ENCODE data around the gene TMEM117.
"Not testable (repeated sequence)": the region's sequence is repeated elsewhere in the genome, so short reads cannot be mapped to it uniquely, and the experiment has no call there.

TMEM117 gene

GRCh38 chr12:44126806-44127205, 290.9 kb downstream of the TMEM117 start:
- DNase-seq, result no peak

- no peak for DNase-seq
Measured at GRCh38 chr12:44127966-44128710, 292.3 kb downstream of the TMEM117 start.

- no peak for DNase-seq
Measured at GRCh38 chr12:44143175-44143574, 307.3 kb downstream of the TMEM117 start.

GRCh38 chr12:44148936-44149335, 313.1 kb downstream of the TMEM117 start:
- no peak for DNase-seq

DNA sequence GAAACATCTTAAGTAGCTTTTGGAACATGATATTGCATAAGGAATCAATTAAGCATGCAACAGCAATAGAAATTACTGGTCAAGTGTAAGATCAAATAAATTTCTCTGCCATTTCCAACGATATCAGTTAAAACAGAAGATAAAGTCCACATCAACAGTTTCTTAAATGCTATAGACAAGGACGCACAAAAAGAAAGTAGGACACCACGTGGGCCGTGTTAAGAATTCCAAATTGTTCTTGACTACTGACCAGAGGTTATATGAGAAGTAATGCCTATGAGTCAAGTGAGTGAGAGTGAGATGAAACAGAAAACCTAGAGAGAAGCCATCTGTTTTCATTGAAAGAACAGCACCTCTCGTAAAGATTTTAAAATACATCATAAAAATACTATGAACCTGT, 318.2 kb downstream of the TMEM117 start:
- no peak for DNase-seq

GRCh38 chr12:44155358-44155757, 319.5 kb downstream of the TMEM117 start:
- no peak for DNase-seq

DNA sequence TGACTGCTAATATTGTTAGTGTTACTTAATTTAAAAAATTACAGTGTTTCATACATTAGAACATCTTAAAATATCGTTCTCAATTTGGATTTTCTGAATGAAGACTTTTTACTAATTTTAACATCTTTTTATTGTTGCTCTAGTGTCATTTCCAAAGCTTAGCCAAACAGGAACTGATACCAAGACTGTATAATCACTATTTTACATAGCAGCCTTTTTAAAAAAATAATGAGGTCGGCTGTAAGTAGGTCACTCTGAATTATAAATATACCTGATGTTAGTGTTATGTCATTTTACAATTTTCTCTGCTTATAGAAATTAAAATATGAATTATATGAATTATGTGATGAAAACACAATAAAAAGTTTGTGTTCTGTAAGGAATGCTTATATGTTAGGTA, 321.5 kb downstream of the TMEM117 start:
- no peak for DNase-seq

DNA sequence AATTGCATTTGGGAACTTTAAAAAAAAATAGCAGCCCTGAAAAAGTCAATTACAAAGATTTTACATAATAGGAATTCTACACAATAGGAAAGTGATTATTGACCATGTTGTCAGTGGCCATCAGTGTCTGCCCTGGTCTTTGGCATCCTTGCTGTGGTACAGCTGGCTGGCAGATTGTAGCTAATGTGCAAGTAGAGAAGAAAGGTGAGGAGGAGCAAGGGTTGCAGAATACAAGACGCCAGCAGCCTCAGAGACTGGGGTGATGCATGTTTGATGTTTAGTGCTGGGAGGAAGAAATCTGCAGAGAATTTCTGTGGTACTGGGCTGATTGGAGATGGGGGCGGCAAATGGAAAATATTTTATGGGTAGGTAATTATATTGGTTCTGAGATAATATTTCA, 322.9 kb downstream of the TMEM117 start:
- no peak for DNase-seq

GRCh38 chr12:44159216-44159615, 323.3 kb downstream of the TMEM117 start:
- no peak for DNase-seq

- DNase-seq, result no peak
Measured at GRCh38 chr12:44159862-44160261, 324.0 kb downstream of the TMEM117 start.

DNA sequence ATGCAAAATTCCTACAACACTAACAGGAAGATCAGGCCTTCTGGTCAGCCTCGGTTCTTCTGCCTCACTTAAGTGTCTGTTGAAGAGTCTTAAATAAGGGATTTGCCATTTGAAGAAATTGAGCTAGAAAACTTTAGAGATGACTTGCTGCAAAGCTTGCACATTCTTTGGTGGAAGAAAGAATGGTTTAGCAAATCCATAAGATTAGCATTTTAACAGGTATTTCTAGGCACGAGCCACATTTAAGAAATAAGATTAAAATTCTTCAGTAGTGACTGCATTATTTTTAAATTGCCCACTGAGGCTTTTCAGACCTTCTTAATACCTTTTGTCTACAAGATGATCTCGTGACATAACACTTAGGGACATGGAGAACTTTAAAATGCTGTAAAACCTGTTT, 327.1 kb downstream of the TMEM117 start:
- no peak for DNase-seq

DNA sequence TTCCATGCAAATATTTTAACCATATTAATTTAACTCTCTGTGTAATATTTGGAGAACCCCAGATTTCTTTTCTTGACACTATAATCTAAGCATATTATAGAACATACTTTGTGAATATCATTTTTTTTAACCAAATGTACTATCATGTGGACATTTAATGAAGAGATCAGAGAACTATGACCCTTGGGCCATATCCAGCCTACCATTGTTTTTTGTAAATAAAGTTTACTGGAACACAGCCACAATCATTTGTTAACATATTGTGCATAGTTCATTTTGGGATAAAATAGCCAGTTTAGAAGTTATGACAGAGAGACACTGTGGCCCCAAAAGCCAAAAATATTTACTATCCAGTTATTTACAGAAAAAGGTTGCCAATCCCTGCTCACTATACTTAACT, 338.2 kb downstream of the TMEM117 start:
- DNase-seq, result no peak

DNA sequence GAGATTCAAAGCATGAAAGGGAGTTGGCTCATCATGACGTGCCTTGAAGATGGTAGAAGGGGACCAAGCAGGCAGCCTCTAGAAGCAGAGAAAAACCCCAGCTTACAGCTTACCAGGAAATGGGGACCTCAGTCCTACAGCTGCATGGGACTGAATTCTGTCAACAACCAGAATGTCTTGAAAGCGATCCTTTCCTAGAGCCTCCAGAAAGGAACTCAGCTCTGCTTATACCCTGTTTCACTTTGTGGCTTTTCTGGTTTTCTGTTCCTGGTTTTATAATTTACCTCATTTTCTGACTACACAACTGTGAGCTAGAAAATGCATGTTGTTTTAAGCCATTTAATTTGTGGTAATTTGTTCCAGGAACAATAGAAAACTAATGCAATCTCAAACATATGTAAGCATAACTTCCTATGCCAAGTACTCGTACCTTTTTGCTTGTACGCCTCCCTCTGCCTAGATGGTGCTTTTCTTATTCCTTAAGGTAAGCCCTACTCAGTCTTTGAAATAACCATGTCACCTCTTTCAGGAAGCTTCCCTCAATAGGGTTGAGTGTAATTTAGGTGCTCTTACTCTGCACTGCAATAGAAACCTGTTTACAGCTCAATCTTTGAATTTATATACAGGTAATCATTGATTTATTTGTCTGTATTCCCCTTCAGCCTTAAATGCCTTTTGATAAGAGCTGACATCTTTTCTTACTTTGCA, 348.8 kb downstream of the TMEM117 start:
- no peak for DNase-seq

DNA sequence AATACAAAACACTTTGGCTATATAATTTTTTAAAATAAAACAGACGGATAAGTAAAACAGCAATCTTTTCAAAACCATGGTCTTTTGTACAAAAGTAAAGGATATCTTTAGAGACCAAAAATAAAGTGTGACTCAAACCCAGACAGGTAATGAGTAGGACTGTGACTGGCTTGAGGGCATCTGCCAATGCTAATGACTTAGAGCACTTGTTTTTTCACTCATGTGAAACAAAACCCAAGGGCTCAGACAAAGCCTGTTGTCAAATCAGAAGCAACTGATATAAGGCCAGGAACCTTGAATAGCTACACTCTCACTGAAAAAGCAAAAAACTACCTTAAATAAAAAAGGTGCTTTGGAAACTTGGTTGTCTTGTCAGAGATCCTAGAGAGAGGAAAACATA, 357.4 kb downstream of the TMEM117 start:
- no peak for DNase-seq

GRCh38 chr12:44195719-44196118, 359.8 kb downstream of the TMEM117 start:
- not testable (repeated sequence) for DNase-seq

DNA sequence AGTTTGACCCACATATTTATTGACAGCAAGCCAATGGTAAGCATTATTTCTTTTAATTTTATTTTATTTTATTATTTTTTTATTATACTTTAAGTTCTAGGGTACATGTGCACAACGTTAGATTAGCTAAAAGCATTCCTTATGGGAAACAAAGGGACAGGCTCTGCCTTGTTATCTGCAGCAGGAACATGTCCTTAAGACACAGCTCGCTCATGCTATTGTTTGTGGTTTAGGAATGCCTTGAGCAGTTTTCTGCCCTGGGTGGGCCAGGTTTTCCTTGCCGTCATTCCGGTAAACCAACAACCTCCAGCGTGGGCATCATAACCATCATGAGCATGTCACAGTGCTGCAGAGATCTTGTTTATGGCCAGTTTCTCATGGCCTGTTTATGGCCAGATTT, 370.2 kb downstream of the TMEM117 start:
- no peak for DNase-seq

- DNase-seq, result no peak
Measured at GRCh38 chr12:44217146-44217883, 381.4 kb downstream of the TMEM117 start.

- DNase-seq, result no peak
Measured at GRCh38 chr12:44223736-44224135, 387.9 kb downstream of the TMEM117 start.

GRCh38 chr12:44224399-44225148, 388.7 kb downstream of the TMEM117 start:
- no peak for DNase-seq

GRCh38 chr12:44225149-44225510, 389.2 kb downstream of the TMEM117 start:
- DNase-seq, result no peak

GRCh38 chr12:44227616-44228015, 391.7 kb downstream of the TMEM117 start:
- no peak for DNase-seq

DNA sequence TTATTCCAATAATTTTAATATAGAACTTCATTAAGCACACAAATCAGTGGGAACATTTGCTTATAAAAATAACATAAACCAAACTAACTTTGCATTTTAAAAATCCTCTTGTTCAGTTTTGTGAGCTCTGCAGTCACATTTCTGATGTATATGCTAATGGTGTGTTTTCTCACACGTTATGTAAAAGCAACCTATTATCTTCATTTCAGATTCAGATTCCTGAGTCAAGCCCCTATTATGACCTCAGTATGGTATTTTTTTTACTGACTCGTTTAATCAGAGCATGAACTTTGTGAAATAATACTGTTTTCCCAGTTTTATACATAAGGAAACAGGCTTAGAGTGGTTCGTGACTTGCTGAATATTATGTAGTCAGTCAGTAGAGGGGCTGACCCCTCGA, 394.0 kb downstream of the TMEM117 start:
- no peak for DNase-seq

DNA sequence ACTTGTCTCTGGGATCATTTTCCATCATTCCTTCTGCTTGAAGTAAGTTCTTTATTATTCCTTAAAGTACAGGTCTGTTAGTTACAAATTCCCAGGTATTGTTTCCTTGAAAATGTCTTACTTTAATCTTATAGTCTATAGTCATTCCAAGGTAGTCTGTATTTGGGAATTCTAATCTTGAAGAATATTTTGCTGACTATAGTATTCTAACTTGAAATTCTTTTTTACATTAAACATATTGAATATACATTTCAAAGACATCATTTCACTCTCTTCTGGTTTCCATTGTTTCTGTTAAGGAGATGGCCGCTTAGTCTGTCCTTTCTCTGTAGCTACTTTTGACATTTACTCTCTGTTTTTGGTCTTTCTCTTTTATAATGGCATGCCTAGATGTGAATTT, 399.8 kb downstream of the TMEM117 start:
- DNase-seq, result no peak
